HG03378 (cell line): ENCODE results near the gene ANKRD23.

Experiments used
- ATAC-seq: cut with Tn5 transposase; IDR thresholded peaks from one replicate; pipeline ENCODE4 v1.9.1; 2021; ENCODE audit warnings: mild to moderate bottlenecking, moderate library complexity; ENCODE audit not compliant: unreplicated experiment

The ANKRD23 gene

DNA sequence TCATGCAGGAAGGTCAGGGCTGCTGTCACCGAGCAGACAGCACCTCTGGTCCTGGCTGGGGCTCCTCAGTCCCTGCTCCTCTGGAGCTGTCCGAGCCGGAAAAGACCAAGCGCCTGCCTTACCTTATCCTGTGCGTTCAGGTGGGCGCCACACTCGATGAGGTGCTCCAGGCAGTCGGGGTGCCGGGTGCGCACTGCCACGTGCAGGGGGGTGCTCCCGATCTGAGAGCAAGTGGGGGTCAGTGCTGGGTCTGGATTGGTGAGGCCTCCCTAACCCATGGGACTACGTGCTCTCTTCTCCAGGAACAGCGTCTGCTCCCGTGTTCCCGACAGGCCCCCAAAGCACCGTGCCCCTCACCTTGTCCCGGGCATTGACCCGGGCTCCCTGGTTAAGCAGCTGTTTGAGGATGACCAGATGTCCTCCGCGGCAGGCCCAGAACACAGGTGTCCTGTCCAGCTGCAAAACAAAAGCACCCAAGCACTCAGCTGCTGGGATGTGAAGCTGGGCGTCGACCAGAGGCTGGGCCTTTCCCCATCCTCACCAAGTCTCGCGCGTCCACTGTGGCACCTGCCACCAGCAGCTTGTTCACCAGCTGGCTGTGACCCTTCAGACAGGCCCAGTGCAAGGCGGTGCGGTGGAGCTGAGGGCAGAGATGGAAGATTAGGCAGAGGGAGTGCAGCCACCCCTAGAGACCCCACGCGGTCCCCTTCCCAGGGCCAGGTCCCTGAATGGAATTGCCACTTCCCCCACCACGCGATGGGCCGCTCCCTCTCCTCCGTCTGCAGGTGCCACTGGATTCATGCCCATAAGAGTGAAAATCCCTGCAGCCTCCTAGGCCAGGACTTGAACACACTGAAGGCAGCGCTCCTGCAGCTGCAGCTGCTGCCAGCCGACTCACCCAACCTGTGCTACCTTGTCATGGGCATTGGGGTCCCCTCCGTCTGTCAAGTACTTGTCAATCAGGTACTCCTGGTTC lies 3.7 kb downstream of the ANKRD23 start:
- no peak for ATAC-seq

- no peak for ATAC-seq
Observed at GRCh38 chr2:96839293-96839874, 4.4 kb downstream of the ANKRD23 start.

DNA sequence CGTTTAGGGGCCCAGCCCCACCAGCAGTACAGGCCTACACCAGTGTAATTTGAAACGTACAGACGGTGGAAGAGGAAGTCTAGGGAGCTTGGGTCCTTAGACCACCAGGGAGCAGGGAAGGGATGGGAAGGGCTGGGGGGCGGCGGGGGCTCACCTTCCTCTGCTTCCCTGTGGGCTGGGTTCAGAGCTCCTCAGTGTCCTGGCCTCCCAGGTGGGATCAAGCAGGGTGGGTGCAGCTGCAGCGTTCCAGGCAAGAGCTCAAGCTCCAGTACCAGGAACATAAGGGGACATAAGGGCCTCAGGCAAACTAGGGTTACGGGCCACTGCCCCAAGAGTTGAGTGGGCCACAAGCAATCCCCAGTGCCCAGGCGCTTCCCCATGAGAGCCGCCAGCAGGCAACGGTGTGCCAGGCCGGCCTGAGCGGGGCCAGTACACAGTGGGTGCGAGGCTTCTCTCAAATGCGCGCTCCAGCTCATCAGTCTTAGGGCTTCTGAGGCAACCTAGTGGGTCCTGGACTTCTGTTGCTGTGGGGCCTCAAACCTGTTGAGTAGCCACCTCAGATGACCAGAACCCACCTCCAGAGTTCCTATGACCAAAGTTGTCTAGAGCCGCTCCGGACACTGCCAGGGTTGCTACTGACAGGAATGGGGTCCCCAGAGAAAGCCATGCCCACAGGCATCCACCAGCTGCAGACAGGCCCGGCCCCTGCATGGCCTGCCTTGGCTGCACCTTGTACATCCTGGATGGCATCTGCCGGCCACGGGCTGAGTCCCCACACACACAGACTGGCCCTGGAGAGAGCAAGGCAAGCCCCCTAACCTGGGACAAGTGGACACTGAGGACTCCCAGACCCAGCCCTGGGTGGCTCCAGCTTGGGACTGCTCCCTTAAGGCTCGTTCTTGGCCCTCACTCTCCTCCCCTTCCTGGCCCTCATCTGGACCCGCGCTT lies 5.2 kb downstream of the ANKRD23 start:
- no peak for ATAC-seq

DNA sequence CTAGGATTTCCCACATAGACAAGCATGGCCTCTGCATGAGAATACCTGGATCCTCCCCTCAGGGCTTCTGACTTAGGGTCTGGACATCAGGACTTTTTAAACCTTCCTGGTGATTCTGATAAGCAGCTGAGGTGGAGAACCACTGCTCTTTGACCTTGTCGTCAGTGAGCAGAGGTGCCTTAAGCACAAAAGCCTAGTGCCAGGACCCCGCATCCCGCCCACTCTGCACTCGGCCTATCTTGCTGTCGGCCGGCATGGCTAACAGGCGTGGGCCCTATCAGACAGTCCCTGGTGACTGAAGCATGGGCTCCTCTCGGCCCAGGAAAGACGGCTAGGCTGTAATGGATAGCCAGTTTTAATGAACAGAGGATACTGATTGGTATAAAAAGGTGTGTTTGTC lies 6.2 kb downstream of the ANKRD23 start:
- no peak for ATAC-seq

- no peak for ATAC-seq
Observed at GRCh38 chr2:96835830-96836229, 8.0 kb downstream of the ANKRD23 start.

GRCh38 chr2:96832754-96833507 lies 10.9 kb downstream of the ANKRD23 start:
- no peak for ATAC-seq

DNA sequence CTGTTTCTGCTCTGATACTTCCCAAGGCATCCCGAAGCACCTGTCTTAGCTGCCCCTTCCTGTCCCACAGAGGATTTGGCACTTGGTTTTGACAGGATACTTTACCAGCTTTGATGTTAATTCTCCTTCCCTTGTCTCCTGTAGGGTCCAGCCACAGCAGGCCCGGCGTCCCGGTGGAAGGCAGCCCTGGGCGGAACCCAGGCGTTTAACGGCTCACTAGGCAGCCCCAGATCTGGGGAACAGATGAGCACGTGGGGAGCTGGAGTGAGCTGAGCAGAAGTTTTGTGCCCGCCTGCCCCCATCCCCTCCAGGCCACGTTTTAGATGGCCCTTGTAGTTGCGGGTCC lies 11.4 kb downstream of the ANKRD23 start:
- no peak for ATAC-seq

DNA sequence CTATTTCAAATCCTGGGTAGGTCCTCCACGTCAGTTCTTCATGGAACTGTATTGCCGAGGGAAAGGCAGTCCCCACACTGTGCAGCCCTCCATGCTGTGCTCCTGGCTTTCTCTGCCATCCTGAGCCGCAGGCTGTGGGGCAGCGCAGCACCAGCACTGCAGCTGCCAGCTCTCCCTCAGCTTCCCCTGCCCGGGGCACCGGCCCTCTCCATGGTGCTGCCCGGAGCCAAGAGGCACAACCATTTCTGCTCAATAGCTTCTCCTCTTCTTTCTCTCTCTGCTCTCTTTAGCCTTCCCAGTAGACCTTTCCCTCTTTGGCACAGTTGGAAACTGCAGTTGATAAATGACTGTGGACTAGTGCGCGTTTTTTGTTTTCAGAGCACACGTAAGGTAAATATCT lies 12.1 kb downstream of the ANKRD23 start:
- no peak for ATAC-seq

DNA sequence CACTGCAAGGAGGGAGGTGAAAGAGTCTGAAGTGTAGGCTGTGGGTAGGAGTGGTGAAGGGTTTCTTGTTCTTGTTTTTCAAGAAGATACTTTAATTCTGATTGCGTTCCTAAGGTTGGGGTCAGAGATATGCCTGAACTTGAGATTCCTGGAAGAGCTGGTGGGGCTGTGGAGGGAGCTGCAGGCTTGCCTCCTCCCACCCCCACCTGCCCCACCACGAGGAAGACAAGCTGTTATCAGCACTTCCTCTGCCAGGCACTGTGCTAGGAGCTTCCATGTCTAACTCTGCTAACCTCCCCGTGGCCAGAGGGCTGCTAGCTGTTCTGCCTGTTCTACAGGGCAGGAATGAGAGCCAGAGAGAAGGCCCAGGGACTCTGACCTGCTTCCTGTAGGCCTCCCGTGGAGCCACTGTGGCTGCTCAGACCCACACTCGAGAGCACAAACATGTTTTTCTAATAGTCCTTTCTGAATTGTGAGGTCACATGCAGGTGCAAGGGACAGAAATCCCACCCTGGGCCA lies 13.7 kb downstream of the ANKRD23 start:
- ATAC-seq = no peak

- no peak for ATAC-seq
Observed at GRCh38 chr2:96828874-96829273, 14.9 kb downstream of the ANKRD23 start.

- ATAC-seq = no peak
Observed at GRCh38 chr2:96828436-96828835, 15.4 kb downstream of the ANKRD23 start.

DNA sequence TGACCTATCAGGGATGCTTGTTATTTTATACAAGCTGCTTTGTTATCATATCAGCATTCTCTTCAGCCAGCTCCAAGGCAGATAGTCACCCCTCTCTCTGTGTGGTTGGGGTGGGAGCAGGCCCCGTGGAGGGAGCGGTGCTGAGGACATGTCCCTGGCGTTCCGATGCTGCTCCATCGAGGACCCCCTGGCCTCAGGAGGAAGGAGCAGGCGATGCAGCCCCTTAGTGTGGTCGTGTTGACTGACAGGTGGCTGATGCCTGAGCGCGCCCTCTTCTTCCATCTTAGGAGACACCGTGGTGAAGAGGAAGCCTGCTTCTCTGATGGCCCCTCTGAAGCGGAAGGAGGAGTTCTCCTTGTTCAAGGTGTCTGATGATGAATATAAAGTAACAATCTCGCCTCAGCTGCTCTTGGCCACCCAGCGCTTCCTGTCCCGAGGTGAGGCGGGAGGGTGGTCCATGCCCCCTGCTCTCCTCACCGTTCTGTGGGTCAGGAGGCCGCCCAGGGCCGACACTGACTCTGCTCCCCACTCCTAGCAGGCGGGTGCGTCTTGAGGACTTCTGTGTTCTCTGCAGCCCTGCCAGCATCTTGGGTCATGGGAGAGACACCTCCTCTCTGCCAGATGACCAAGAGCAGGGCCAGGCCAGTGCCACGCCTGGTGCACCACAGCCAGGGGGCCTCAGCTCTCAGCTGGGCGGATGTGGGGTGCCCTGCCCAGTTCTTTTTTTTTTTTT lies 17.1 kb downstream of the ANKRD23 start:
- ATAC-seq = no peak

DNA sequence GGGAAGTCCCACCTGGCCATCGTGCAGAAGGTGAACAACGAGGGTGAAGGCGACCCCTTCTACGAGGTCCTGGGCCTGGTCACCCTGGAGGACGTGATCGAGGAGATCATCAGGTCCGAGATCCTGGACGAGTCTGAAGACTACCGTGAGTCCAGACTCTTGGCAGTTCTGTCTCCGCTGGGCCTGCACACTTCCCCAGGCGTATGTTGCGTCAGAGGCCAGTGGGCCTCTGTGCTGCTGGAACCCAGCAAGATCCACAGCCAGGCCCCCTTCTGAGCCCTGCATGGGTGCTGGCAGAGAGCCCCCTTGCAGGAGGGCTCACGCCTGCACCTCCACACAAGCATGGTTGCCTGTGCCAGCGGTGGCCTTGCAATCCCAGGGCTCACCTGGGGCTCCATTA lies 18.8 kb downstream of the ANKRD23 start:
- no peak for ATAC-seq

- no peak for ATAC-seq
Observed at GRCh38 chr2:96824079-96824870, 19.5 kb downstream of the ANKRD23 start.

- ATAC-seq = no peak
Observed at GRCh38 chr2:96823198-96823597, 20.6 kb downstream of the ANKRD23 start.

DNA sequence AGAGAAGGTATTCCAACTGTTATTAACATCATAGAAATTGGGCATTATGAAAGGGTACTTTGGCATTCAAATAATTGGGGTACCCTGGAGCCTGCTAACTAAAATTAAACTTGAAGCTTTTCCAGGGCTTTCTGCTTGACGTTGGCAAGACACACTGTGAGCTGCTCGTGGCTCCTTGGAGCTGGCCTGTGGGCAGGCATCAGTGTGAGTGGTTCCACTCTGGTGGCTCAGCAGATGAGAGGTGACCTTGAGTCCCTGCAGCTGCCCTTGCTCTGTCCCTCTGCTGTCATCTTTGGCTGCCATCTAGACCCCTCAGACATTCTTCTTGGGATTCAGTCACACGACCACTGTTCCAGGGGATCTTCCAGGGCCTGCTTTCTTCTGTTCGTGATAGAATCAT lies 21.0 kb downstream of the ANKRD23 start:
- no peak for ATAC-seq

- ATAC-seq = no peak
Observed at GRCh38 chr2:96821113-96821675, 22.6 kb downstream of the ANKRD23 start.

DNA sequence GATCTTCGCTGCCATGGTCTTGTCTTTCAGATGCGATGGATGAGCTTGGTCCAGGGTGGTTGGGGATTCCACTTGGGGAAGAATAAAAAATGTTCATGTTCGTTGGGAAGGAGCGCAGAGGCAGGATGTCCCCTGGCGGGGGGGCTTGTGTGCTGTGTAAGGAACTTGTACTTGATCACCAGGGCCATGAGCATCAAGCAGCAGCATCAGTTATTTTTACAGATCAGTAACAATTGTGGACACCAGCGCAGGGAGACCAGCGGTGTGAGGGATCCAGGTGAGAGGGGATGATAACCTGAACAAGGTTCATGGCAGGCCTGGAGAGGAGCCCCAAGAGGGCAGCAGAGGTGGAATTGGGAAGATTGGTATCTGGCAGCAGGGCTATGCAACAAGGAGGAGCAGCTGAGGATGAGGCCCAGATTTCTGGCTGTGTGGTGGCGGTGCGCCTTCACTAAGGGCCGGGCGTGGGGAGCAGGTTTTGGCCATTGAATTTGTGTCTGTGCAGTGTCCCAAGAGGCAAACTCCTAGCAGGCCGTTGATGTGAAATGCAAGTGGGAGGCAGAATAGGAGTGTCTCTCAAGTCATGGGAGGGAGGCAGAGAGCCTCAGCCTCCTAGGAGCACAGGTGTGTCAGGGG lies 23.8 kb downstream of the ANKRD23 start:
- no peak for ATAC-seq
